IMR-90 (cell line): ENCODE results near the gene ARHGEF2. TPM values are rescaled to one million over a fixed set of nuclear protein-coding genes. Genes with fewer than 3 reads are reported as not detected.

ENCODE experiments used
- ATAC-seq: fragments of 200-7000 bp; cut with Tn5 transposase; 2 replicates; pipeline ENCODE4 v1.9.1; 2020; ENCODE audit warnings: low read depth, mild to moderate bottlenecking, moderate library complexity
- BruUV-seq: library from RNA; stranded (reverse); fragments of 400-500 nt; replicated peaks from 2 replicates; lab custom pipeline; 2021; lab: Mats Ljungman, UMichigan
- CTCF ChIA-PET: fragments of 300-600 bp; formaldehyde crosslinking; extraction: SDS; loops from one replicate; lab custom pipeline; 2021; ENCODE audit warnings: antibody characterized with exemption; lab: Yijun Ruan, JAX
- POLR2A ChIA-PET: fragments of 300-600 bp; sonication (Branson Sonifier 250); formaldehyde crosslinking; loops from one replicate; lab custom pipeline; 2022; ENCODE audit warnings: antibody characterized with exemption; ENCODE audit not compliant: unreplicated experiment; lab: Charles Lee
- DNase-seq: peaks from one replicate; pipeline ENCODE4 v3.0.0; 2013
- H2AFZ ChIP-seq: replicated peaks from 2 replicates; pipeline ENCODE3; 2013; ENCODE audit warnings: low read length, mild to moderate bottlenecking; ENCODE audit not compliant: poor library complexity
- H2AK5ac ChIP-seq: 2 replicates; pipeline ENCODE4 v1.6.1; 2013; ENCODE audit warnings: low read depth, low read length, inconsistent platforms
- H2AK9ac ChIP-seq: replicated peaks from 2 replicates; pipeline ENCODE3; 2013; ENCODE audit warnings: mild to moderate bottlenecking, low read depth, low read length, moderate library complexity; ENCODE audit not compliant: poor library complexity
- H2BK120ac ChIP-seq: 2 replicates; pipeline ENCODE4 v1.6.1; 2013; ENCODE audit warnings: low read depth, low read length, inconsistent platforms
- H2BK15ac ChIP-seq: 3 replicates; pipeline ENCODE4 v1.6.1; 2013; ENCODE audit warnings: low read depth, low read length, inconsistent platforms
- H2BK20ac ChIP-seq: 2 replicates; pipeline ENCODE4 v1.6.1; 2013; ENCODE audit warnings: low read depth, mild to moderate bottlenecking, inconsistent platforms, low read length, moderate library complexity
- H2BK5ac ChIP-seq: 2 replicates; pipeline ENCODE4 v1.6.1; 2013; ENCODE audit warnings: mild to moderate bottlenecking, low read depth, low read length, inconsistent platforms; ENCODE audit not compliant: poor library complexity, severe bottlenecking
- H3K14ac ChIP-seq: replicated peaks from 2 replicates; pipeline ENCODE4 v1.6.1; 2013; ENCODE audit warnings: low read depth, low read length, inconsistent platforms
- H3K18ac ChIP-seq: 2 replicates; pipeline ENCODE4 v1.6.1; 2013; ENCODE audit warnings: low read depth, low read length, control low read depth
- H3K23ac ChIP-seq: 2 replicates; pipeline ENCODE4 v1.6.1; 2013; ENCODE audit warnings: low read depth, low read length, inconsistent platforms
- H3K27ac ChIP-seq: 2 replicates; pipeline ENCODE4 v1.5.1; 2013; ENCODE audit warnings: mild to moderate bottlenecking, control low read depth, low read length; ENCODE audit not compliant: insufficient read depth
- H3K27me3 ChIP-seq: 2 replicates; pipeline ENCODE4 v1.6.1; 2013; ENCODE audit warnings: low read length; ENCODE audit not compliant: control insufficient read depth, insufficient read depth
- H3K36me3 ChIP-seq: 2 replicates; pipeline ENCODE4 v1.6.1; 2013; ENCODE audit warnings: low read length, mixed read lengths; ENCODE audit not compliant: control insufficient read depth, insufficient read depth
- H3K4ac ChIP-seq: 2 replicates; pipeline ENCODE4 v1.6.1; 2013; ENCODE audit warnings: low read depth, low read length, inconsistent platforms
- H3K4me1 ChIP-seq: 2 replicates; pipeline ENCODE4 v1.6.1; 2013; ENCODE audit warnings: low read length, mixed read lengths; ENCODE audit not compliant: control insufficient read depth, insufficient read depth
- H3K4me2 ChIP-seq: 2 replicates; pipeline ENCODE4 v1.6.1; 2013; ENCODE audit warnings: low read depth, mild to moderate bottlenecking, control low read depth, low read length, moderate library complexity
- H3K4me3 ChIP-seq: 2 replicates; pipeline ENCODE4 v1.5.1; 2013; ENCODE audit warnings: low read depth, mild to moderate bottlenecking, control low read depth, low read length, moderate library complexity; ENCODE audit not compliant: insufficient read depth
- H3K56ac ChIP-seq: 2 replicates; pipeline ENCODE4 v1.6.1; 2013; ENCODE audit warnings: low read length, inconsistent platforms; ENCODE audit not compliant: insufficient read depth; ENCODE audit errors: extremely low read depth
- H3K79me1 ChIP-seq, 2 experiments: 2 replicates each; pipeline ENCODE4 v1.6.1; 2013; ENCODE audit warnings: low read length in 2 of 2, inconsistent platforms in 1 of 2, low read depth in 1 of 2
- H3K9ac ChIP-seq: 2 replicates; pipeline ENCODE4 v1.6.1; 2013; ENCODE audit warnings: low read depth, low read length, control low read depth
- H3K9me1 ChIP-seq: 2 replicates; pipeline ENCODE4 v1.6.1; 2013; ENCODE audit warnings: low read length, inconsistent platforms; ENCODE audit not compliant: insufficient read depth
- H3K9me3 ChIP-seq: 2 replicates; pipeline ENCODE4 v1.6.1; 2013; ENCODE audit warnings: low read length; ENCODE audit not compliant: control insufficient read depth, insufficient read depth
- H4K20me1 ChIP-seq: 2 replicates; pipeline ENCODE4 v1.6.1; 2013; ENCODE audit warnings: low read length, inconsistent platforms; ENCODE audit not compliant: insufficient read depth
- H4K5ac ChIP-seq: 2 replicates; pipeline ENCODE4 v1.6.1; 2013; ENCODE audit warnings: mild to moderate bottlenecking, low read depth, low read length, control low read depth
- H4K8ac ChIP-seq, 2 experiments: 2 replicates each; pipeline ENCODE4 v1.6.1; 2013; ENCODE audit warnings: low read depth in 2 of 2, low read length in 2 of 2, control low read depth in 1 of 2, inconsistent platforms in 1 of 2
- H4K91ac ChIP-seq: 2 replicates; pipeline ENCODE4 v1.6.1; 2013; ENCODE audit warnings: low read depth, low read length, inconsistent platforms; ENCODE audit not compliant: insufficient read depth
- BHLHE40 ChIP-seq: fragments of 150-350 bp; IDR thresholded peaks from 2 replicates; pipeline ENCODE4 v1.6.1; 2016; ENCODE audit warnings: mild to moderate bottlenecking, low read depth, low read length
- MAZ ChIP-seq: IDR thresholded peaks from 2 replicates; pipeline ENCODE4 v1.6.1; 2012; ENCODE audit warnings: low read depth, mild to moderate bottlenecking, low read length, improper control_type of control experiment, moderate library complexity, borderline replicate concordance
- WGBS, 2 experiments: methylation state at CpG; one replicate each; pipeline versions ENCODE4 v1.1.5 to v1.1.7; 2013; ENCODE audit warnings: missing lambda C conversion rate in 2 of 2; ENCODE audit not compliant: insufficient read length in 1 of 2; ENCODE audit errors: extremely low coverage in 2 of 2; 5-methylcytosine and 5-hydroxymethylcytosine counted together
- dilution Hi-C: fragments of 300-500 bp; cut with HindIII; formaldehyde crosslinking; loops from one replicate; pipeline ENCODE4 v1.14.3; 2018; ENCODE audit warnings: low sequenced_read_pairs; ENCODE audit not compliant: unreplicated experiment
- in situ Hi-C: fragments of 300-500 bp; cut with MboI; formaldehyde crosslinking; loops from 3 replicates; pipeline ENCODE4 v1.14.3; 2019; ENCODE audit warnings: low sequenced_read_pairs, inconsistent platforms, mixed read lengths
- intact Hi-C: fragments of 100-400 bp; cut with micrococcal nuclease; formaldehyde crosslinking; loops from 2 replicates; pipeline ENCODE4 v1.10.0; 2022
- polyA plus RNA-seq, 3 experiments: library from polyadenylated mRNA; depleted of rRNA; stranded (reverse); fragments of >200 nt; gene quantifications; 2 replicates each; pipeline ENCODE4 v1.2.3, GENCODE V29; 2012; ENCODE audit warnings: low replicate concordance in 1 of 3
- total RNA-seq: library from RNA; depleted of rRNA; stranded (reverse); fragments of >200 nt; gene quantifications from 2 replicates; pipeline ENCODE4 v1.2.3, GENCODE V29; 2012

The ARHGEF2 gene
- total and polyA plus RNA-seq, 2 of the 4 experiments (the other 2 are of a cell fraction): 91.8 to 117 TPM

GRCh38 chr1:155968670-155969069 lies 9.7 kb downstream of the ARHGEF2 start:
- peak overlapping the region; percentile 33; the same call in 1 of the 2 replicates for H4K5ac ChIP-seq
- peaks cover 37 to 82% of the 10 kb centered on the region in 2 experiments for H3K79me1 ChIP-seq
- H3K14ac ChIP-seq: peak overlapping the region; percentile 88
- no peak overlapping the region for H2AK9ac ChIP-seq
- H3K4me2 ChIP-seq: peak overlapping the region; percentile 7; the same call in 1 of the 2 replicates
- no peak overlapping the region for H3K56ac ChIP-seq
- H3K4ac ChIP-seq: peak overlapping the region; percentile 73
- peak overlapping the region in 1 of 2 experiments; percentile 69 for H4K8ac ChIP-seq
- H2BK5ac ChIP-seq: peak overlapping the region; percentile 83
- H3K4me3 ChIP-seq: no peak overlapping the region
- H3K27me3 ChIP-seq: no peaks in the 10 kb centered on the region
- in situ Hi-C loops (no loop called here), dilution Hi-C loops (no loop called here), intact Hi-C loops (no loop called here)
- peak overlapping the region; percentile 30 for H3K9ac ChIP-seq
- peak overlapping the region; percentile 19; the same call in 1 of the 3 replicates for H2BK15ac ChIP-seq
- peak overlapping the region; percentile 36; the same call in 1 of the 2 replicates for H2BK20ac ChIP-seq
- DNase-seq (peak; percentile 72), ATAC-seq (peak; percentile 51)
- peak overlapping the region; percentile 95 for H3K23ac ChIP-seq
- H3K4me1 ChIP-seq: peaks cover 44% of the 10 kb centered on the region
- H3K9me3 ChIP-seq: no peaks in the 10 kb centered on the region
- peak overlapping the region; percentile 77 for H2AK5ac ChIP-seq
- H3K27ac ChIP-seq: peak overlapping the region; percentile 70
- H3K36me3 ChIP-seq: peaks cover 63% of the 10 kb centered on the region
- BruUV-seq: no TSS peak
- POLR2A ChIA-PET: interaction anchor here (0.6 kb wide), 2 partner anchors 10 to 21 kb away, joined by 3 read pairs; partner anchors contain the start of gene ARHGEF2
- WGBS, 2 experiments: no CpG with 5 or more reads among the region's 3 CpGs
- peaks cover 93% of the 10 kb centered on the region for H4K20me1 ChIP-seq
- peak overlapping the region; percentile 54; the same call in 1 of the 2 replicates for H4K91ac ChIP-seq
- H3K9me1 ChIP-seq: peaks cover 46% of the 10 kb centered on the region
- CTCF ChIA-PET: interaction anchor here (0.6 to 1.4 kb wide), 3 partner anchors 8 to 16 kb away, joined by 4 to 6 read pairs (median 4); no protein-coding TSS in a partner anchor
- TF ChIP-seq MAZ: peak; percentile 63; the same call in 1 of the 2 replicates
- no peak for TF ChIP-seq BHLHE40
- H2BK120ac ChIP-seq: peak overlapping the region; percentile 47
- H3K18ac ChIP-seq: peak overlapping the region; percentile 46
- H2AFZ ChIP-seq: peak overlapping the region; percentile 40
